SK-N-MC (cell line): ENCODE measurements around the gene FAIM2.

Source experiments
- EZH2 ChIP-seq: fragments of 200-600 bp; sonication (generic); IDR thresholded peaks from one replicate; pipeline ENCODE4 v1.6.1; 2017; ENCODE audit warnings: antibody characterized with exemption
- FOXP2 ChIP-seq: optimal IDR thresholded peaks from 2 replicates; pipeline ENCODE3; 2011; ENCODE audit warnings: mild to moderate bottlenecking, moderate library complexity; ENCODE audit not compliant: insufficient read depth; ENCODE audit errors: extremely low read length, control extremely low read depth

- TF ChIP-seq FOXP2 (no peak), EZH2 (no peak)
Observed at GRCh38 chr12:49920241-49920914, 16.7 kb upstream of the FAIM2 start.
